Transverse colon (tissue), 4 donors: Measurements from ENCODE around the gene OTP. TPM values are rescaled to one million over a fixed set of nuclear protein-coding genes. Genes with fewer than 3 reads are reported as not detected.
A peak's percentile ranks its signal among the peaks of the same experiment; 100 is the strongest.

Source experiments
- DNase-seq: peaks from one replicate; pipeline ENCODE4 v3.0.0-alpha.2; 2019
- H3K27ac ChIP-seq, 4 donors: fragments of 200-600 bp; sonication (generic); 2 replicates each; pipeline ENCODE4 v1.5.1; 2016 to 2018; ENCODE audit warnings: inconsistent platforms in 4 of 4
- H3K27me3 ChIP-seq: fragments of 200-600 bp; sonication (generic); 2 replicates; pipeline ENCODE4 v1.5.1; 2017; ENCODE audit warnings: inconsistent platforms
- H3K36me3 ChIP-seq, 4 donors: fragments of 200-600 bp; sonication (generic); 2 replicates each; pipeline ENCODE4 v1.5.1; 2017 to 2019; ENCODE audit warnings: inconsistent platforms in 4 of 4
- H3K4me1 ChIP-seq, 4 donors: fragments of 200-600 bp; sonication (generic); 2 replicates each; pipeline ENCODE4 v1.5.1; 2017 to 2020; ENCODE audit warnings: inconsistent platforms in 4 of 4
- H3K4me3 ChIP-seq, 4 donors: fragments of 200-600 bp; sonication (generic); 1 replicate in 1 of 4; 2 replicates in 3 of 4; pipeline versions ENCODE4 v1.5.1 to v1.6.1; 2017 to 2019; ENCODE audit warnings: inconsistent platforms in 4 of 4
- H3K9me3 ChIP-seq, 2 donors: fragments of 200-600 bp; sonication (generic); 2 replicates each; pipeline ENCODE4 v1.5.1; 2017 to 2019; ENCODE audit warnings: inconsistent platforms in 2 of 2
- CTCF ChIP-seq, 5 experiments: fragments of 200-600 bp in 3 of 5; fragments of 450-650 bp in 2 of 5; sonication (generic) in 3 of 5; IDR thresholded peaks; 1 replicate in 2 of 5; 2 replicates in 3 of 5; pipeline ENCODE4 v1.5.1; 2016 to 2017; ENCODE audit warnings: antibody characterized with exemption in 5 of 5, inconsistent platforms in 3 of 5, mild to moderate bottlenecking in 2 of 5, moderate library complexity in 1 of 5
- EP300 ChIP-seq: sonication (generic); formaldehyde crosslinking; IDR thresholded peaks from one replicate; pipeline ENCODE4 v1.6.1; 2017; ENCODE audit warnings: antibody characterized with exemption, low read depth
- POLR2A ChIP-seq: fragments of 450-650 bp; IDR thresholded peaks from one replicate; pipeline ENCODE4 v1.6.1; 2016; ENCODE audit warnings: antibody characterized with exemption, mild to moderate bottlenecking, moderate library complexity
- POLR2AphosphoS5 ChIP-seq, 3 donors: sonication (generic); formaldehyde crosslinking; IDR thresholded peaks; one replicate each; pipeline ENCODE4 v1.6.1; 2016; ENCODE audit warnings: antibody characterized with exemption in 3 of 3
- WGBS, 2 donors: methylation state at CpG; one replicate each; pipeline ENCODE4 v1.1.5; 2018; ENCODE audit warnings: low coverage in 1 of 2; 5-methylcytosine and 5-hydroxymethylcytosine counted together
- in situ Hi-C, 4 donors: fragments of 200-750 bp; cut with MboI; loops; one replicate each; pipeline versions ENCODE4 v1.15.0 to v1.15.1; 2017; ENCODE audit warnings: low sequenced_read_pairs in 3 of 4, low pct_ligation_motif_present in 1 of 4, low pct_unique_long_range_greater_than_20kb in 1 of 4
- intact Hi-C: fragments of 100-400 bp; cut with DNase I; formaldehyde crosslinking; loops from one replicate; pipeline ENCODE4 v1.15.1; 2023; ENCODE audit warnings: low total_unique reads
- total RNA-seq, 4 donors: library from RNA; depleted of rRNA; stranded (reverse); fragments of >200 nt; gene quantifications; one replicate each; pipeline ENCODE4 v1.1.0, GENCODE V29; 2016

Gene OTP
- total RNA-seq, 4 donors from 2014 or later, result not detected

- H3K4me1 ChIP-seq, result peaks cover 4 to 27% (median 10%) of the 10 kb centered on the region in 4 donors
- no peak overlapping the region for H3K27ac ChIP-seq
- DNase-seq, result no peak
- peaks cover 97% of the 10 kb centered on the region for H3K27me3 ChIP-seq
- H3K9me3 ChIP-seq, result no peaks in the 10 kb centered on the region
- intact Hi-C loops, result no loop called here
- 16 to 19% methylated on average over 28 to 33 of the region's 33 CpGs for WGBS, 2 donors
- in situ Hi-C loops, result loop anchor here in 1 of 4 donors (25.0 kb wide), 1 partner anchor 368 kb away; no protein-coding TSS in a partner anchor
- H3K4me3 ChIP-seq, result peak overlapping the region in 1 of 4 donors; percentile 40
- no peaks in the 10 kb centered on the region for H3K36me3 ChIP-seq
- no peak for TF ChIP-seq POLR2A
- no peak for TF ChIP-seq POLR2AphosphoS5 (IDR thresholded peaks at IDR 0.05)
- no peak for TF ChIP-seq CTCF (IDR thresholded peaks at IDR 0.05)
- TF ChIP-seq EP300, result no peak
These were observed 6.1 kb upstream of the OTP start for GRCh38 chr5:77644371-77645157.

GRCh38 chr5:77643654-77644370 lies 5.3 kb upstream of the OTP start:
- H3K9me3 ChIP-seq, result no peaks in the 10 kb centered on the region
- peaks cover 100% of the 10 kb centered on the region for H3K27me3 ChIP-seq
- no peaks in the 10 kb centered on the region for H3K36me3 ChIP-seq
- DNase-seq, result no peak
- WGBS, 2 donors, result 14 to 15% methylated on average over 16 to 28 of the region's 28 CpGs
- in situ Hi-C loops, result loop anchor here in 1 of 4 donors (25.0 kb wide), 1 partner anchor 368 kb away; no protein-coding TSS in a partner anchor
- intact Hi-C loops, result no loop called here
- H3K27ac ChIP-seq, result no peak overlapping the region
- peaks cover 4 to 31% (median 12%) of the 10 kb centered on the region in 4 donors for H3K4me1 ChIP-seq
- no peak for TF ChIP-seq EP300
- TF ChIP-seq POLR2A, result no peak
- H3K4me3 ChIP-seq, result no peak overlapping the region

DNA sequence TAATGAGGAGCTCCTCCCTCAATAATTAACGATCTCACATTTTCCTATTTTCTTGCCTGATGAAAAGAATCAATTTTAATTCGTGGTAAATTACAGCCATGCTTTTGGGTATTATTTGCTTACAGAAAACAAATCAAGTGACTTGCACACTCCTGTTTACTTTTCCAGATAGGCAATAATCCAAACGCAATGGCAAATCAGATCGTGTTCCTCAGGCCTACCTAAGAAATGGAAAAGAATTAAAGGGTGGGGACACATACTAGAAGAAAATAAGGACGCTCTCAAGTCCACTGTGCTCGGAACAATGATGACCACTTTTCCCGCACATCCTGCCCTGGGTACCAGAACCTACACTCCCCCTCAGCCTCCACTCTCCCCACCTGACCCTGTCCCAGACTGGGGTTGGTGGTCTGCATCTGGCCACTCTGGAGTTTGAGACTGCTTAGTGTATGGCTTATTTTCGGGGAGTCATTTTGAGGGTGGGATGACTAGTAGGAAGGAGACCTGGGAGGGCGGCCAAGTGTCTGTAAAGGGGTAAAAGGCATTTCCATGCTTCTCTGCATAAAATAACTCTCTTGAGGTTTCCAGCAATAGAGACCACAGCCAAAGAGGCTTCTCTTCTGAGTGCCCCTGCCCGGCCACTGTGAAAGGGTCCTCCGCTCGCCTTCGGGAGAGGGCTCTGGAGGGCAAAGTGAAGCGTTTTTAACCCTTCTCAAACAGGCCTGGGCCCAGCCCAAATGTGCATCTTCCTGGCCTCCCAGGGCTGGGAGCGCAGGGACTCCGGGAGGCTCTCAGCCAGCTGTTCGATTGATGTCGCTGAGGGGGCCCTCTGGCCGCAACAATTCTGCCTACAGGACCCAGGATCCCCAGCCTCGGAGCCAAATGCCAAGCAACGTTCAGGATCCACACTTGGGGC lies 4.5 kb upstream of the OTP start:
- peaks cover 100% of the 10 kb centered on the region for H3K27me3 ChIP-seq
- 10 to 30% methylated on average over 9 to 19 of the region's 21 CpGs for WGBS, 2 donors
- in situ Hi-C loops, result loop anchor here in 1 of 4 donors (25.0 kb wide), 1 partner anchor 369 kb away; no protein-coding TSS in a partner anchor
- no peak for TF ChIP-seq POLR2A
- no peak for TF ChIP-seq CTCF (IDR thresholded peaks at IDR 0.05)
- no peak for TF ChIP-seq EP300
- TF ChIP-seq POLR2AphosphoS5 (IDR thresholded peaks at IDR 0.05), result no peak
- H3K36me3 ChIP-seq, result no peaks in the 10 kb centered on the region
- no peaks in the 10 kb centered on the region for H3K9me3 ChIP-seq
- peaks cover 4 to 37% (median 14%) of the 10 kb centered on the region in 4 donors for H3K4me1 ChIP-seq
- intact Hi-C loops, result no loop called here
- H3K4me3 ChIP-seq, result no peak overlapping the region
- no peak overlapping the region for H3K27ac ChIP-seq
- DNase-seq, result no peak

- Histone ChIP-seq H3K9me3 (no peaks in the 10 kb centered on the region), H3K27me3 (peaks cover 100% of the 10 kb centered on the region), H3K4me3 (no peak overlapping the region), H3K36me3 (no peaks in the 10 kb centered on the region), H3K27ac (no peak overlapping the region), H3K4me1 (peaks cover 6 to 43% (median 14%) of the 10 kb centered on the region in 4 donors)
- no peak for DNase-seq
- in situ Hi-C loops, result loop anchor here in 1 of 4 donors (25.0 kb wide), 1 partner anchor 370 kb away; no protein-coding TSS in a partner anchor
- intact Hi-C loops, result no loop called here
- WGBS, 2 donors, result 20 to 21% methylated on average over 14 to 19 of the region's 19 CpGs
- no peak for TF ChIP-seq POLR2A
These were observed 3.6 kb upstream of the OTP start for GRCh38 chr5:77641963-77642737.
